SK-N-MC (cell line): ENCODE measurements around the gene PCNX2.
"Not testable (repeated sequence)": the region's sequence is repeated elsewhere in the genome, so short reads cannot be mapped to it uniquely, and the experiment has no call there.

Experiments
- DNase-seq: peaks from one replicate; pipeline ENCODE4 v3.0.0-alpha.2; 2011; ENCODE audit warnings: low read depth, low spot score
- H3K27ac ChIP-seq: fragments of 200-600 bp; sonication (generic); 2 replicates; pipeline ENCODE4 v1.5.1; 2016; ENCODE audit warnings: mixed run types
- H3K36me3 ChIP-seq: fragments of 200-600 bp; sonication (generic); 2 replicates; pipeline ENCODE4 v1.6.1; 2017; ENCODE audit warnings: antibody characterized with exemption, low read length, mixed read lengths; ENCODE audit not compliant: insufficient read depth
- H3K4me3 ChIP-seq: fragments of 200-600 bp; sonication (generic); 2 replicates; pipeline ENCODE4 v1.5.1; 2016
- H3K9ac ChIP-seq: fragments of 200-600 bp; sonication (generic); 2 replicates; pipeline ENCODE4 v1.8.0; 2017; ENCODE audit warnings: mixed run types, mixed read lengths; ENCODE audit not compliant: insufficient read length
- H3K9me3 ChIP-seq: fragments of 200-600 bp; sonication (generic); 2 replicates; pipeline ENCODE4 v1.6.1; 2017; ENCODE audit warnings: low read depth, mild to moderate bottlenecking, antibody characterized with exemption, low read length, moderate library complexity, mixed read lengths
- EZH2 ChIP-seq: fragments of 200-600 bp; sonication (generic); IDR thresholded peaks from one replicate; pipeline ENCODE4 v1.6.1; 2017; ENCODE audit warnings: antibody characterized with exemption
- FOXP2 ChIP-seq: optimal IDR thresholded peaks from 2 replicates; pipeline ENCODE3; 2011; ENCODE audit warnings: mild to moderate bottlenecking, moderate library complexity; ENCODE audit not compliant: insufficient read depth; ENCODE audit errors: extremely low read length, control extremely low read depth
- POLR2AphosphoS5 ChIP-seq: IDR thresholded peaks from 2 replicates; pipeline ENCODE4 v1.6.1; 2012; ENCODE audit warnings: mild to moderate bottlenecking, low read depth, low read length, borderline replicate concordance

The PCNX2 gene

GRCh38 chr1:233197940-233198339, 97.6 kb downstream of the PCNX2 start:
- Histone ChIP-seq H3K36me3 (no peaks in the 10 kb centered on the region), H3K27ac (no peak overlapping the region), H3K4me3 (no peak overlapping the region), H3K9ac (no peak overlapping the region), H3K9me3 (no peaks in the 10 kb centered on the region; the same call in 1 of the 2 replicates)
- TF ChIP-seq FOXP2: no peak
- TF ChIP-seq POLR2AphosphoS5: no peak
- TF ChIP-seq EZH2: no peak
- DNase-seq: no peak

GRCh38 chr1:233193741-233194140, 101.8 kb downstream of the PCNX2 start:
- TF ChIP-seq POLR2AphosphoS5 (no peak), FOXP2 (no peak), EZH2 (no peak)
- DNase-seq: no peak
- no peak overlapping the region for H3K9ac ChIP-seq
- H3K36me3 ChIP-seq: no peaks in the 10 kb centered on the region
- H3K4me3 ChIP-seq: no peak overlapping the region
- no peaks in the 10 kb centered on the region; the same call in 1 of the 2 replicates for H3K9me3 ChIP-seq
- H3K27ac ChIP-seq: no peak overlapping the region

- Histone ChIP-seq H3K9ac (no peak overlapping the region), H3K36me3 (no peaks in the 10 kb centered on the region), H3K9me3 (no peaks in the 10 kb centered on the region; the same call in 1 of the 2 replicates), H3K27ac (no peak overlapping the region), H3K4me3 (no peak overlapping the region)
- TF ChIP-seq FOXP2: no peak
- TF ChIP-seq POLR2AphosphoS5: no peak
- TF ChIP-seq EZH2: no peak
- no peak for DNase-seq
Measured at GRCh38 chr1:233190987-233191386, 104.5 kb downstream of the PCNX2 start.

- H3K9ac ChIP-seq: no peak overlapping the region
- H3K36me3 ChIP-seq: no peaks in the 10 kb centered on the region
- H3K4me3 ChIP-seq: no peak overlapping the region
- DNase-seq: no peak
- H3K27ac ChIP-seq: no peak overlapping the region
- TF ChIP-seq POLR2AphosphoS5 (no peak), FOXP2 (no peak), EZH2 (no peak)
- no peaks in the 10 kb centered on the region for H3K9me3 ChIP-seq
Measured at GRCh38 chr1:233189526-233189925, 106.0 kb downstream of the PCNX2 start.

GRCh38 chr1:233188061-233188460, 107.5 kb downstream of the PCNX2 start:
- TF ChIP-seq FOXP2 (no peak), EZH2 (no peak), POLR2AphosphoS5 (no peak)
- Histone ChIP-seq H3K27ac (no peak overlapping the region), H3K4me3 (no peak overlapping the region), H3K36me3 (no peaks in the 10 kb centered on the region), H3K9me3 (no peaks in the 10 kb centered on the region), H3K9ac (no peak overlapping the region)
- no peak for DNase-seq

GRCh38 chr1:233183226-233184020, 112.1 kb downstream of the PCNX2 start:
- H3K9ac ChIP-seq: no peak overlapping the region
- H3K4me3 ChIP-seq: no peak overlapping the region
- DNase-seq: no peak
- H3K36me3 ChIP-seq: no peaks in the 10 kb centered on the region
- TF ChIP-seq POLR2AphosphoS5: no peak
- TF ChIP-seq FOXP2: no peak
- no peak for TF ChIP-seq EZH2
- H3K9me3 ChIP-seq: no peaks in the 10 kb centered on the region
- H3K27ac ChIP-seq: no peak overlapping the region

- H3K9me3 ChIP-seq: no peaks in the 10 kb centered on the region
- H3K4me3 ChIP-seq: no peak overlapping the region
- H3K9ac ChIP-seq: no peak overlapping the region
- no peak for DNase-seq
- TF ChIP-seq EZH2 (no peak), POLR2AphosphoS5 (no peak), FOXP2 (no peak)
- H3K36me3 ChIP-seq: no peaks in the 10 kb centered on the region
- no peak overlapping the region for H3K27ac ChIP-seq
Measured at GRCh38 chr1:233182587-233182986, 112.9 kb downstream of the PCNX2 start.

GRCh38 chr1:233180641-233181364, 114.7 kb downstream of the PCNX2 start:
- no peak for DNase-seq
- TF ChIP-seq EZH2 (no peak), POLR2AphosphoS5 (no peak), FOXP2 (no peak)
- Histone ChIP-seq H3K4me3 (no peak overlapping the region), H3K36me3 (no peaks in the 10 kb centered on the region), H3K9me3 (no peaks in the 10 kb centered on the region), H3K27ac (no peak overlapping the region), H3K9ac (no peak overlapping the region)

GRCh38 chr1:233179638-233180037, 115.9 kb downstream of the PCNX2 start:
- not testable (repeated sequence) for H3K9me3 ChIP-seq, H3K9ac ChIP-seq, H3K27ac ChIP-seq, H3K4me3 ChIP-seq, DNase-seq, H3K36me3 ChIP-seq
